GM23338 (cell line): ENCODE measurements around the gene ESM1.

ENCODE experiments used
- CREB1 ChIP-seq: fragments of 250-450 bp; sonication (Bioruptor Pico); IDR thresholded peaks from 2 replicates; pipeline ENCODE4 v1.5.0; 2020; ENCODE audit warnings: low read depth, mild to moderate bottlenecking, moderate library complexity
- CTCF ChIP-seq, 2 experiments: fragments of 200-600 bp in 1 of 2; sonication (generic) in 1 of 2; conservative IDR thresholded peaks; 2 replicates each; pipeline versions ENCODE4 v1.5.1 to v1.6.1; 2016 to 2017; ENCODE audit warnings: antibody characterized with exemption in 2 of 2, low read depth in 2 of 2, mild to moderate bottlenecking in 2 of 2, moderate library complexity in 1 of 2
- EZH2 ChIP-seq: fragments of 200-600 bp; sonication (generic); IDR thresholded peaks from one replicate; pipeline ENCODE4 v1.8.0; 2017; ENCODE audit warnings: antibody characterized with exemption, mild to moderate bottlenecking, low read depth; ENCODE audit not compliant: unreplicated experiment
- POLR2AphosphoS5 ChIP-seq: IDR thresholded peaks from 2 replicates; pipeline ENCODE4 v1.6.1; 2016; ENCODE audit warnings: antibody characterized with exemption, low read depth
- TF ChIP-seq, protein P1 (sequence below): IDR thresholded peaks from one replicate; pipeline ENCODE4 v1.6.1; 2018; ENCODE audit warnings: antibody characterized with exemption; ENCODE audit not compliant: unreplicated experiment
- TF ChIP-seq, protein P2 (sequence below): IDR thresholded peaks from 2 replicates; pipeline ENCODE4 v1.6.1; 2016; ENCODE audit warnings: antibody characterized with exemption

DNA sequence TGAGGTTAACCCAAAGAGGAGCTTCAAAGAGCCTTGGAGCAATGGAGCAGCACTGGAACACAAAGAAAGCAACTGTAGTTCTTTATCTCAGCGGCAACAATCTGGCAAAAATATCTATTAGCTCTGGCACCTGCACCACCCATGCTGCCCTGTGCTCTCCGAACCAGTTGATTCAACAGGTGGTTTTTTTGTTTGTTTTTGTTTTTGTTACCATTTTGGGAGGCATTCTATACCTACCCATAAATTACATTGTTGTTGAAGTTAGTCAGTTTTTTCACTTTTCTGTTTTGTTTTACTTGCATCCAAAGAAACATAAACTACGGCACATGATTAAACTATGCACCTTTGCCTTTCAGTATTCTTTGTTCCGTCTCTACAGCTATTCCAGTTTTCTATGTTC, 16.2 kb downstream of the ESM1 start:
- TF ChIP-seq CTCF (conservative IDR thresholded peaks at IDR 0.05; ENCODE audit: low read depth in 2 of 2) (no peak), POLR2AphosphoS5 (no peak), CREB1 (CRISPR knock-in tag) (no peak), EZH2 (no peak)
- TF ChIP-seq, protein P1, sequence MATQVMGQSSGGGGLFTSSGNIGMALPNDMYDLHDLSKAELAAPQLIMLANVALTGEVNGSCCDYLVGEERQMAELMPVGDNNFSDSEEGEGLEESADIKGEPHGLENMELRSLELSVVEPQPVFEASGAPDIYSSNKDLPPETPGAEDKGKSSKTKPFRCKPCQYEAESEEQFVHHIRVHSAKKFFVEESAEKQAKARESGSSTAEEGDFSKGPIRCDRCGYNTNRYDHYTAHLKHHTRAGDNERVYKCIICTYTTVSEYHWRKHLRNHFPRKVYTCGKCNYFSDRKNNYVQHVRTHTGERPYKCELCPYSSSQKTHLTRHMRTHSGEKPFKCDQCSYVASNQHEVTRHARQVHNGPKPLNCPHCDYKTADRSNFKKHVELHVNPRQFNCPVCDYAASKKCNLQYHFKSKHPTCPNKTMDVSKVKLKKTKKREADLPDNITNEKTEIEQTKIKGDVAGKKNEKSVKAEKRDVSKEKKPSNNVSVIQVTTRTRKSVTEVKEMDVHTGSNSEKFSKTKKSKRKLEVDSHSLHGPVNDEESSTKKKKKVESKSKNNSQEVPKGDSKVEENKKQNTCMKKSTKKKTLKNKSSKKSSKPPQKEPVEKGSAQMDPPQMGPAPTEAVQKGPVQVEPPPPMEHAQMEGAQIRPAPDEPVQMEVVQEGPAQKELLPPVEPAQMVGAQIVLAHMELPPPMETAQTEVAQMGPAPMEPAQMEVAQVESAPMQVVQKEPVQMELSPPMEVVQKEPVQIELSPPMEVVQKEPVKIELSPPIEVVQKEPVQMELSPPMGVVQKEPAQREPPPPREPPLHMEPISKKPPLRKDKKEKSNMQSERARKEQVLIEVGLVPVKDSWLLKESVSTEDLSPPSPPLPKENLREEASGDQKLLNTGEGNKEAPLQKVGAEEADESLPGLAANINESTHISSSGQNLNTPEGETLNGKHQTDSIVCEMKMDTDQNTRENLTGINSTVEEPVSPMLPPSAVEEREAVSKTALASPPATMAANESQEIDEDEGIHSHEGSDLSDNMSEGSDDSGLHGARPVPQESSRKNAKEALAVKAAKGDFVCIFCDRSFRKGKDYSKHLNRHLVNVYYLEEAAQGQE: no peak
- TF ChIP-seq, protein P2, sequence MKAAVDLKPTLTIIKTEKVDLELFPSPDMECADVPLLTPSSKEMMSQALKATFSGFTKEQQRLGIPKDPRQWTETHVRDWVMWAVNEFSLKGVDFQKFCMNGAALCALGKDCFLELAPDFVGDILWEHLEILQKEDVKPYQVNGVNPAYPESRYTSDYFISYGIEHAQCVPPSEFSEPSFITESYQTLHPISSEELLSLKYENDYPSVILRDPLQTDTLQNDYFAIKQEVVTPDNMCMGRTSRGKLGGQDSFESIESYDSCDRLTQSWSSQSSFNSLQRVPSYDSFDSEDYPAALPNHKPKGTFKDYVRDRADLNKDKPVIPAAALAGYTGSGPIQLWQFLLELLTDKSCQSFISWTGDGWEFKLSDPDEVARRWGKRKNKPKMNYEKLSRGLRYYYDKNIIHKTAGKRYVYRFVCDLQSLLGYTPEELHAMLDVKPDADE: no peak
